Mesenchymal stem cell (in vitro differentiated cells and primary cell): Measurements from ENCODE around the gene PCDHA5.

Experiments used
- DNase-seq: peaks from one replicate; pipeline ENCODE4 v3.0.0-alpha.2; 2013
- H2AFZ ChIP-seq: one replicate; pipeline ENCODE4 v1.6.1; 2013; ENCODE audit warnings: low read depth, mild to moderate bottlenecking, control low read depth, inconsistent platforms, low read length, moderate library complexity
- H2AK5ac ChIP-seq: 2 replicates; pipeline ENCODE4 v1.6.1; 2013; ENCODE audit warnings: low read length, moderate library complexity, mild to moderate bottlenecking, inconsistent platforms; ENCODE audit not compliant: severe bottlenecking
- H2BK120ac ChIP-seq: one replicate; pipeline ENCODE4 v1.6.1; 2013; ENCODE audit warnings: low read depth, mild to moderate bottlenecking, inconsistent platforms, low read length, moderate library complexity
- H2BK12ac ChIP-seq, 2 experiments: one replicate each; pipeline ENCODE4 v1.6.1; 2013; ENCODE audit warnings: inconsistent platforms in 2 of 2, low read length in 2 of 2, mild to moderate bottlenecking in 2 of 2, moderate library complexity in 2 of 2, control low read depth in 1 of 2
- H2BK15ac ChIP-seq: one replicate; pipeline ENCODE4 v1.6.1; 2013; ENCODE audit warnings: mild to moderate bottlenecking, low read depth, inconsistent platforms; ENCODE audit not compliant: poor library complexity, severe bottlenecking
- H2BK5ac ChIP-seq: 2 replicates; pipeline ENCODE4 v1.6.1; 2013; ENCODE audit warnings: low read depth, mild to moderate bottlenecking, low read length, control low read depth, inconsistent platforms; ENCODE audit not compliant: poor library complexity, severe bottlenecking
- H3K14ac ChIP-seq, 2 experiments: one replicate each; pipeline ENCODE4 v1.6.1; 2013; ENCODE audit warnings: inconsistent platforms in 2 of 2, low read length in 2 of 2, control low read depth in 1 of 2, mild to moderate bottlenecking in 1 of 2, moderate library complexity in 1 of 2
- H3K18ac ChIP-seq, 2 experiments: one replicate each; pipeline ENCODE4 v1.6.1; 2013; ENCODE audit warnings: inconsistent platforms in 2 of 2, low read length in 2 of 2, control low read depth in 1 of 2, low read depth in 1 of 2, mild to moderate bottlenecking in 1 of 2
- H3K23ac ChIP-seq, 2 experiments: one replicate each; pipeline ENCODE4 v1.6.1; 2013; ENCODE audit warnings: inconsistent platforms in 2 of 2, low read length in 2 of 2, mild to moderate bottlenecking in 2 of 2, moderate library complexity in 2 of 2, control low read depth in 1 of 2
- H3K27ac ChIP-seq: 2 replicates; pipeline ENCODE4 v1.5.1; 2013; ENCODE audit warnings: mild to moderate bottlenecking, moderate library complexity, low read length, control low read depth, inconsistent platforms; ENCODE audit not compliant: poor library complexity, severe bottlenecking
- H3K27me3 ChIP-seq, 2 experiments: 2 replicates each; pipeline versions ENCODE4 v1.6.1 to v1.7.0; 2013; ENCODE audit warnings: low read length in 2 of 2, mild to moderate bottlenecking in 2 of 2, moderate library complexity in 2 of 2, control low read depth in 1 of 2, inconsistent platforms in 1 of 2; ENCODE audit not compliant: control insufficient read depth in 1 of 2, insufficient read depth in 1 of 2
- H3K36me3 ChIP-seq, 2 experiments: 2 replicates each; pipeline versions ENCODE4 v1.6.1 to v1.7.0; 2013; ENCODE audit warnings: low read length in 2 of 2, control low read depth in 1 of 2, inconsistent platforms in 1 of 2, low read depth in 1 of 2, mild to moderate bottlenecking in 1 of 2; ENCODE audit not compliant: insufficient read depth in 2 of 2, control insufficient read depth in 1 of 2
- H3K4ac ChIP-seq, 2 experiments: one replicate each; pipeline ENCODE4 v1.6.1; 2013; ENCODE audit warnings: inconsistent platforms in 2 of 2, low read length in 2 of 2, mild to moderate bottlenecking in 2 of 2, moderate library complexity in 2 of 2, control low read depth in 1 of 2, low read depth in 1 of 2
- H3K4me1 ChIP-seq: 2 replicates; pipeline ENCODE4 v1.6.1; 2013; ENCODE audit warnings: low read depth, low read length, control low read depth; ENCODE audit not compliant: control insufficient read depth, insufficient read depth
- H3K4me2 ChIP-seq: 2 replicates; pipeline ENCODE4 v1.6.1; 2013; ENCODE audit warnings: low read length, mild to moderate bottlenecking, inconsistent platforms; ENCODE audit not compliant: poor library complexity, severe bottlenecking
- H3K4me3 ChIP-seq, 2 experiments: 2 replicates each; pipeline versions ENCODE4 v1.5.1 to v1.7.0; 2013; ENCODE audit warnings: low read length in 2 of 2, mild to moderate bottlenecking in 2 of 2, control low read depth in 1 of 2, low read depth in 1 of 2; ENCODE audit not compliant: insufficient read depth in 1 of 2
- H3K79me1 ChIP-seq: replicated peaks from 2 replicates; pipeline ENCODE4 v1.6.1; 2013; ENCODE audit warnings: mild to moderate bottlenecking, control low read depth, low read length, inconsistent platforms; ENCODE audit not compliant: poor library complexity, severe bottlenecking
- H3K9ac ChIP-seq: 2 replicates; pipeline ENCODE4 v1.7.0; 2013; ENCODE audit warnings: mild to moderate bottlenecking, low read length, moderate library complexity
- H3K9me3 ChIP-seq: 2 replicates; pipeline ENCODE4 v1.7.0; 2013; ENCODE audit warnings: mild to moderate bottlenecking, low read length; ENCODE audit not compliant: control insufficient read depth
- H4K8ac ChIP-seq: one replicate; pipeline ENCODE4 v1.6.1; 2013; ENCODE audit warnings: inconsistent platforms, mild to moderate bottlenecking, low read length, moderate library complexity
- H4K91ac ChIP-seq: one replicate; pipeline ENCODE4 v1.6.1; 2013; ENCODE audit warnings: mild to moderate bottlenecking, low read length, inconsistent platforms
- WGBS: methylation state at CpG from one replicate; pipeline ENCODE4 v1.1.7; 2013; ENCODE audit warnings: mixed read lengths; 5-methylcytosine and 5-hydroxymethylcytosine counted together

The PCDHA5 gene

GRCh38 chr5:140862441-140863295 is 41.3 kb downstream of the PCDHA5 start:
- Histone ChIP-seq H3K4me3 (peak overlapping the region in 1 of 2 experiments; percentile 1), H2BK12ac (no peak overlapping the region), H2BK120ac (no peak overlapping the region), H3K9me3 (peaks cover 57% of the 10 kb centered on the region), H3K4me1 (peaks cover 4% of the 10 kb centered on the region), H3K4me2 (no peak overlapping the region), H3K14ac (no peak overlapping the region), H2AK5ac (no peak overlapping the region), H2BK5ac (no peak overlapping the region), H3K23ac (no peak overlapping the region), H3K4ac (no peak overlapping the region), H3K27me3 (no peaks in the 10 kb centered on the region), H4K8ac (peak overlapping the region; percentile 13), H3K9ac (no peak overlapping the region), H3K18ac (no peak overlapping the region), H2AFZ (no peak overlapping the region), H3K36me3 (peaks cover 0 to 14% of the 10 kb centered on the region in 2 experiments), H4K91ac (peak overlapping the region; percentile 34), H2BK15ac (no peak overlapping the region), H3K79me1 (no peaks in the 10 kb centered on the region), H3K27ac (no peak overlapping the region)
- DNase-seq, result no peak
- WGBS, result 97% methylated on average over 76 of the region's 76 CpGs

GRCh38 chr5:140868721-140869554 is 47.5 kb downstream of the PCDHA5 start, which contains the start of gene PCDHA11:
PCDHA11 (plus strand) TSS chr5:140868957; CDS start chr5:140869104, 147 bp downstream.
- Histone ChIP-seq H3K9ac (no peak within 1 kb of the TSS), H2BK12ac (no peak within 1 kb of the TSS), H3K4me2 (no peak within 1 kb of the TSS), H2AK5ac (no peak within 1 kb of the TSS), H3K18ac (no peak within 1 kb of the TSS), H3K4me3 (peak within 1 kb of the TSS in 1 of 2 experiments; percentile 36), H3K23ac (no peak within 1 kb of the TSS), H2BK120ac (no peak within 1 kb of the TSS), H3K4ac (no peak within 1 kb of the TSS), H2BK15ac (no peak within 1 kb of the TSS), H3K9me3 (peaks cover 63% of the 10 kb centered on the region), H3K36me3 (peaks cover 0 to 18% of the 10 kb centered on the region in 2 experiments), H4K8ac (no peak within 1 kb of the TSS), H3K79me1 (no peaks in the 10 kb centered on the region), H3K14ac (no peak within 1 kb of the TSS), H3K27me3 (no peaks in the 10 kb centered on the region), H2AFZ (no peak within 1 kb of the TSS), H3K4me1 (no peaks in the 10 kb centered on the region), H4K91ac (no peak within 1 kb of the TSS), H2BK5ac (no peak within 1 kb of the TSS), H3K27ac (no peak within 1 kb of the TSS)
- no peak for DNase-seq
- WGBS, result 83% methylated on average over 40 of the region's 41 CpGs

GRCh38 chr5:140869555-140869886 is 48.1 kb downstream of the PCDHA5 start:
- peaks cover 64% of the 10 kb centered on the region for H3K9me3 ChIP-seq
- no peak overlapping the region for H2AFZ ChIP-seq
- H3K4me2 ChIP-seq, result no peak overlapping the region
- H3K4me3 ChIP-seq, result no peak overlapping the region
- no peak overlapping the region for H2BK12ac ChIP-seq
- no peaks in the 10 kb centered on the region for H3K4me1 ChIP-seq
- H3K36me3 ChIP-seq, result peaks cover 0 to 18% of the 10 kb centered on the region in 2 experiments
- WGBS, result 95% methylated on average over 5 of the region's 5 CpGs
- no peak overlapping the region for H3K18ac ChIP-seq
- no peak for DNase-seq
- no peak overlapping the region for H4K91ac ChIP-seq
- H2BK120ac ChIP-seq, result no peak overlapping the region
- no peak overlapping the region for H2BK15ac ChIP-seq
- H3K27ac ChIP-seq, result no peak overlapping the region
- no peaks in the 10 kb centered on the region for H3K27me3 ChIP-seq
- H3K23ac ChIP-seq, result no peak overlapping the region
- H2AK5ac ChIP-seq, result no peak overlapping the region
- no peak overlapping the region for H3K9ac ChIP-seq
- H2BK5ac ChIP-seq, result no peak overlapping the region
- H4K8ac ChIP-seq, result no peak overlapping the region
- H3K4ac ChIP-seq, result no peak overlapping the region
- H3K14ac ChIP-seq, result no peak overlapping the region
- H3K79me1 ChIP-seq, result no peaks in the 10 kb centered on the region
